ENCODE results near the gene ENPP6. TPM values are rescaled to one million over a fixed set of nuclear protein-coding genes. Genes with fewer than 3 reads are reported as not detected.

The ENPP6 gene
- total and polyA plus RNA-seq, 4 donors, result 0.05 to 0.08 (median 0.05) TPM; not detected in 1

DNA sequence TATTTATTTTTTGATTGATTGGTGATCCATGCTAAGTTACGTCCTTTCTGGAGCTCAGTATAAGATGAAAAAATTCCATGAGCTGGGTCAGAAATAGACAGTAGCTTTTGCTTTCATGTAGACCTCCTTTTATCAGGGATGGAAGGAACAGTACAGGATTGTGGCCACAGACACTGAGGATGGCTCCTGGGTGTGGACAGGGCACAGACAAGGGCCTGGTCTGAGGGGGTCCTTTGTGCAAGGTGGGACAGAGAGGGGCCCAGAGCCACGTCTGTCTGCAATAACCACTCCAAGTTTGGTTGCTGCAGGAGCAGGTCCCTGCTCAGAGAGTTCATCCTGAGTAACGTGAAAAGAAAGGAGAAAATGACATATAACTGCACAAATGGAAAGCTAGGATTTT, 127.1 kb downstream of the ENPP6 start:
- no peaks in the 10 kb centered on the region for H3K27me3 ChIP-seq (ENCODE audit: control insufficient read depth in 4 of 4, insufficient read depth in 4 of 4, low read length in 3 of 4)
- WGBS, result 88% methylated on average over 3 of the region's 3 CpGs
- no peaks in the 10 kb centered on the region for H3K9me3 ChIP-seq (ENCODE audit: control insufficient read depth in 4 of 4, low read length in 3 of 4)
- H3K4me1 ChIP-seq (ENCODE audit: control insufficient read depth in 4 of 4, insufficient read depth in 4 of 4, low read length in 3 of 4), result no peaks in the 10 kb centered on the region
- H3K9ac ChIP-seq (ENCODE audit: low read depth in 1 of 2, low read length in 2 of 2), result no peak overlapping the region
- no peak for DNase-seq (ENCODE audit: low spot score)
- H3K4me3 ChIP-seq (ENCODE audit: low read depth in 1 of 3, low read length in 3 of 3), result no peak overlapping the region
- TF ChIP-seq GABPA (IDR thresholded peaks at IDR 0.05 in 1 of 2, conservative IDR thresholded peaks at IDR 0.05 in 1 of 2) (no peak), JUND (IDR thresholded peaks at IDR 0.05) (no peak)
- TF ChIP-seq, protein P1, sequence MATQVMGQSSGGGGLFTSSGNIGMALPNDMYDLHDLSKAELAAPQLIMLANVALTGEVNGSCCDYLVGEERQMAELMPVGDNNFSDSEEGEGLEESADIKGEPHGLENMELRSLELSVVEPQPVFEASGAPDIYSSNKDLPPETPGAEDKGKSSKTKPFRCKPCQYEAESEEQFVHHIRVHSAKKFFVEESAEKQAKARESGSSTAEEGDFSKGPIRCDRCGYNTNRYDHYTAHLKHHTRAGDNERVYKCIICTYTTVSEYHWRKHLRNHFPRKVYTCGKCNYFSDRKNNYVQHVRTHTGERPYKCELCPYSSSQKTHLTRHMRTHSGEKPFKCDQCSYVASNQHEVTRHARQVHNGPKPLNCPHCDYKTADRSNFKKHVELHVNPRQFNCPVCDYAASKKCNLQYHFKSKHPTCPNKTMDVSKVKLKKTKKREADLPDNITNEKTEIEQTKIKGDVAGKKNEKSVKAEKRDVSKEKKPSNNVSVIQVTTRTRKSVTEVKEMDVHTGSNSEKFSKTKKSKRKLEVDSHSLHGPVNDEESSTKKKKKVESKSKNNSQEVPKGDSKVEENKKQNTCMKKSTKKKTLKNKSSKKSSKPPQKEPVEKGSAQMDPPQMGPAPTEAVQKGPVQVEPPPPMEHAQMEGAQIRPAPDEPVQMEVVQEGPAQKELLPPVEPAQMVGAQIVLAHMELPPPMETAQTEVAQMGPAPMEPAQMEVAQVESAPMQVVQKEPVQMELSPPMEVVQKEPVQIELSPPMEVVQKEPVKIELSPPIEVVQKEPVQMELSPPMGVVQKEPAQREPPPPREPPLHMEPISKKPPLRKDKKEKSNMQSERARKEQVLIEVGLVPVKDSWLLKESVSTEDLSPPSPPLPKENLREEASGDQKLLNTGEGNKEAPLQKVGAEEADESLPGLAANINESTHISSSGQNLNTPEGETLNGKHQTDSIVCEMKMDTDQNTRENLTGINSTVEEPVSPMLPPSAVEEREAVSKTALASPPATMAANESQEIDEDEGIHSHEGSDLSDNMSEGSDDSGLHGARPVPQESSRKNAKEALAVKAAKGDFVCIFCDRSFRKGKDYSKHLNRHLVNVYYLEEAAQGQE (IDR thresholded peaks at IDR 0.05), result no peak
- H3K27ac ChIP-seq (ENCODE audit: low read depth in 1 of 2, low read length in 2 of 2), result no peak overlapping the region
- no peaks in the 10 kb centered on the region for H3K36me3 ChIP-seq (ENCODE audit: control insufficient read depth in 4 of 4, insufficient read depth in 3 of 4, low read depth in 1 of 4, low read length in 3 of 4)

- Histone ChIP-seq H3K27ac (ENCODE audit: low read depth in 1 of 2, low read length in 2 of 2) (no peak overlapping the region), H3K27me3 (ENCODE audit: control insufficient read depth in 4 of 4, insufficient read depth in 4 of 4, low read length in 3 of 4) (no peaks in the 10 kb centered on the region), H3K36me3 (ENCODE audit: control insufficient read depth in 4 of 4, insufficient read depth in 3 of 4, low read depth in 1 of 4, low read length in 3 of 4) (no peaks in the 10 kb centered on the region), H3K9me3 (ENCODE audit: control insufficient read depth in 4 of 4, low read length in 3 of 4) (no peaks in the 10 kb centered on the region), H3K4me1 (ENCODE audit: control insufficient read depth in 4 of 4, insufficient read depth in 4 of 4, low read length in 3 of 4) (no peaks in the 10 kb centered on the region), H3K9ac (ENCODE audit: low read depth in 1 of 2, low read length in 2 of 2) (no peak overlapping the region), H3K4me3 (ENCODE audit: low read depth in 1 of 3, low read length in 3 of 3) (no peak overlapping the region)
- no peak for DNase-seq (ENCODE audit: low spot score)
- WGBS, result 65% methylated on average over 8 of the region's 8 CpGs
- TF ChIP-seq YY1 (IDR thresholded peaks at IDR 0.05), result no peak
- TF ChIP-seq ATF3 (IDR thresholded peaks at IDR 0.05), result no peak
- TF ChIP-seq FOXA1 (IDR thresholded peaks at IDR 0.05), result no peak
- TF ChIP-seq CTCF (IDR thresholded peaks at IDR 0.05; ENCODE audit: low read depth, low read length, missing input control), result no peak
- no peak for TF ChIP-seq HNF4G (IDR thresholded peaks at IDR 0.05)
- TF ChIP-seq EGR1 (IDR thresholded peaks at IDR 0.05; ENCODE audit: low read depth in 2 of 2), result no peak
- no peak for TF ChIP-seq GABPA (IDR thresholded peaks at IDR 0.05 in 1 of 2, conservative IDR thresholded peaks at IDR 0.05 in 1 of 2)
- TF ChIP-seq NR2F2 (IDR thresholded peaks at IDR 0.05), result no peak
- no peak for TF ChIP-seq RXRA (IDR thresholded peaks at IDR 0.05)
- TF ChIP-seq FOXA2 (IDR thresholded peaks at IDR 0.05), result no peak
These were observed 137.0 kb downstream of the ENPP6 start for GRCh38 chr4:184080674-184081073.

- no peak for TF ChIP-seq ZBTB33 (IDR thresholded peaks at IDR 0.05)
- TF ChIP-seq HNF4A (conservative IDR thresholded peaks at IDR 0.05), result no peak
- TF ChIP-seq CTCF (IDR thresholded peaks at IDR 0.05; ENCODE audit: low read depth, low read length, missing input control), result no peak
- TF ChIP-seq HNF4G (IDR thresholded peaks at IDR 0.05), result no peak
- no peak for TF ChIP-seq TAF1 (conservative IDR thresholded peaks at IDR 0.05)
- TF ChIP-seq JUND (IDR thresholded peaks at IDR 0.05), result no peak
- TF ChIP-seq NR2F2 (IDR thresholded peaks at IDR 0.05), result no peak
- TF ChIP-seq MAX (IDR thresholded peaks at IDR 0.05), result no peak
- no peak for TF ChIP-seq RXRA (IDR thresholded peaks at IDR 0.05)
- TF ChIP-seq RAD21 (IDR thresholded peaks at IDR 0.05), result no peak
- TF ChIP-seq FOXA1 (IDR thresholded peaks at IDR 0.05), result no peak
- Histone ChIP-seq H3K27me3 (ENCODE audit: control insufficient read depth in 4 of 4, insufficient read depth in 4 of 4, low read length in 3 of 4) (no peaks in the 10 kb centered on the region), H3K9me3 (ENCODE audit: control insufficient read depth in 4 of 4, low read length in 3 of 4) (peaks cover 0 to 11% (median 6%) of the 10 kb centered on the region in 4 donors), H3K9ac (ENCODE audit: low read depth in 1 of 2, low read length in 2 of 2) (no peak overlapping the region), H3K27ac (ENCODE audit: low read depth in 1 of 2, low read length in 2 of 2) (no peak overlapping the region), H3K4me1 (ENCODE audit: control insufficient read depth in 4 of 4, insufficient read depth in 4 of 4, low read length in 3 of 4) (no peaks in the 10 kb centered on the region), H3K4me3 (ENCODE audit: low read depth in 1 of 3, low read length in 3 of 3) (no peak overlapping the region), H3K36me3 (ENCODE audit: control insufficient read depth in 4 of 4, insufficient read depth in 3 of 4, low read depth in 1 of 4, low read length in 3 of 4) (no peaks in the 10 kb centered on the region)
- 92% methylated on average over 5 of the region's 5 CpGs for WGBS
- no peak for DNase-seq (ENCODE audit: low spot score)
These were observed 142.8 kb downstream of the ENPP6 start for GRCh38 chr4:184074677-184075388.
